ENCODE measurements around the gene DCDC1. TPM values are rescaled to one million over a fixed set of nuclear protein-coding genes. Genes with fewer than 3 reads are reported as not detected.
"Not testable (repeated sequence)": the region's sequence is repeated elsewhere in the genome, so short reads cannot be mapped to it uniquely, and the experiment has no call there.

The DCDC1 gene
- total RNA-seq, 1 donor from 2014 or later = not detected

- no peak overlapping the region for H3K9ac ChIP-seq (ENCODE audit: low read depth in 1 of 3, low read length in 3 of 3)
- no peaks in the 10 kb centered on the region for H3K27me3 ChIP-seq (ENCODE audit: control insufficient read depth in 3 of 3, insufficient read depth in 3 of 3, low read length in 3 of 3)
- no peaks in the 10 kb centered on the region for H3K36me3 ChIP-seq (ENCODE audit: control insufficient read depth in 3 of 3, insufficient read depth in 3 of 3, low read length in 3 of 3)
- no peaks in the 10 kb centered on the region for H3K9me3 ChIP-seq (ENCODE audit: control insufficient read depth in 3 of 3, low read length in 3 of 3)
- no peak overlapping the region for H3K4me3 ChIP-seq (ENCODE audit: low read length in 3 of 3)
- no peaks in the 10 kb centered on the region for H3K4me1 ChIP-seq (ENCODE audit: control insufficient read depth in 3 of 3, insufficient read depth in 3 of 3, low read length in 3 of 3)
- no peak overlapping the region for H3K27ac ChIP-seq (ENCODE audit: low read depth, low read length)
Measured at GRCh38 chr11:31328697-31329096, 40.8 kb downstream of the DCDC1 start.

- Histone ChIP-seq H3K36me3 (ENCODE audit: control insufficient read depth in 3 of 3, insufficient read depth in 3 of 3, low read length in 3 of 3) (no peaks in the 10 kb centered on the region), H3K4me1 (ENCODE audit: control insufficient read depth in 3 of 3, insufficient read depth in 3 of 3, low read length in 3 of 3) (no peaks in the 10 kb centered on the region), H3K27me3 (ENCODE audit: control insufficient read depth in 3 of 3, insufficient read depth in 3 of 3, low read length in 3 of 3) (no peaks in the 10 kb centered on the region), H3K4me3 (ENCODE audit: low read length in 3 of 3) (no peak overlapping the region), H3K9me3 (ENCODE audit: control insufficient read depth in 3 of 3, low read length in 3 of 3) (no peaks in the 10 kb centered on the region), H3K27ac (ENCODE audit: low read depth, low read length) (no peak overlapping the region), H3K9ac (ENCODE audit: low read depth in 1 of 3, low read length in 3 of 3) (no peak overlapping the region)
Measured at GRCh38 chr11:31327417-31327816, 42.1 kb downstream of the DCDC1 start.

GRCh38 chr11:31326470-31327148 lies 42.9 kb downstream of the DCDC1 start:
- H3K27me3 ChIP-seq (ENCODE audit: control insufficient read depth in 3 of 3, insufficient read depth in 3 of 3, low read length in 3 of 3) = no peaks in the 10 kb centered on the region
- H3K27ac ChIP-seq (ENCODE audit: low read depth, low read length) = no peak overlapping the region
- H3K36me3 ChIP-seq (ENCODE audit: control insufficient read depth in 3 of 3, insufficient read depth in 3 of 3, low read length in 3 of 3) = no peaks in the 10 kb centered on the region

GRCh38 chr11:31325160-31325559 lies 44.4 kb downstream of the DCDC1 start:
- Histone ChIP-seq H3K9ac (ENCODE audit: low read depth in 1 of 3, low read length in 3 of 3) (no peak overlapping the region), H3K4me1 (ENCODE audit: control insufficient read depth in 3 of 3, insufficient read depth in 3 of 3, low read length in 3 of 3) (no peaks in the 10 kb centered on the region), H3K9me3 (ENCODE audit: control insufficient read depth in 3 of 3, low read length in 3 of 3) (no peaks in the 10 kb centered on the region), H3K27me3 (ENCODE audit: control insufficient read depth in 3 of 3, insufficient read depth in 3 of 3, low read length in 3 of 3) (no peaks in the 10 kb centered on the region), H3K27ac (ENCODE audit: low read depth, low read length) (no peak overlapping the region), H3K36me3 (ENCODE audit: control insufficient read depth in 3 of 3, insufficient read depth in 3 of 3, low read length in 3 of 3) (no peaks in the 10 kb centered on the region), H3K4me3 (ENCODE audit: low read length in 3 of 3) (no peak overlapping the region)

More at GRCh38 chr11:31326470-31327148, 42.9 kb downstream of the DCDC1 start:
- H3K9ac ChIP-seq (ENCODE audit: low read depth in 1 of 3, low read length in 3 of 3) = no peak overlapping the region
- H3K9me3 ChIP-seq (ENCODE audit: control insufficient read depth in 3 of 3, low read length in 3 of 3) = no peaks in the 10 kb centered on the region
- no peaks in the 10 kb centered on the region for H3K4me1 ChIP-seq (ENCODE audit: control insufficient read depth in 3 of 3, insufficient read depth in 3 of 3, low read length in 3 of 3)
- H3K4me3 ChIP-seq (ENCODE audit: low read length in 3 of 3) = no peak overlapping the region

GRCh38 chr11:31323145-31323544 lies 46.4 kb downstream of the DCDC1 start:
- no peaks in the 10 kb centered on the region for H3K4me1 ChIP-seq (ENCODE audit: control insufficient read depth in 3 of 3, insufficient read depth in 3 of 3, low read length in 3 of 3)

GRCh38 chr11:31321494-31321893 lies 48.0 kb downstream of the DCDC1 start:
- H3K27ac ChIP-seq (ENCODE audit: low read depth, low read length); H3K4me3 ChIP-seq (ENCODE audit: low read length in 3 of 3); H3K27me3 ChIP-seq (ENCODE audit: control insufficient read depth in 3 of 3, insufficient read depth in 3 of 3, low read length in 3 of 3); H3K9ac ChIP-seq (ENCODE audit: low read depth in 1 of 3, low read length in 3 of 3); H3K36me3 ChIP-seq (ENCODE audit: control insufficient read depth in 3 of 3, insufficient read depth in 3 of 3, low read length in 3 of 3); H3K4me1 ChIP-seq (ENCODE audit: control insufficient read depth in 3 of 3, insufficient read depth in 3 of 3, low read length in 3 of 3); H3K9me3 ChIP-seq (ENCODE audit: control insufficient read depth in 3 of 3, low read length in 3 of 3): not testable (repeated sequence)

More at GRCh38 chr11:31323145-31323544, 46.4 kb downstream of the DCDC1 start:
- no peaks in the 10 kb centered on the region for H3K27me3 ChIP-seq (ENCODE audit: control insufficient read depth in 3 of 3, insufficient read depth in 3 of 3, low read length in 3 of 3)
- H3K4me3 ChIP-seq (ENCODE audit: low read length in 3 of 3) = no peak overlapping the region
- no peaks in the 10 kb centered on the region for H3K36me3 ChIP-seq (ENCODE audit: control insufficient read depth in 3 of 3, insufficient read depth in 3 of 3, low read length in 3 of 3)
- H3K9me3 ChIP-seq (ENCODE audit: control insufficient read depth in 3 of 3, low read length in 3 of 3) = no peaks in the 10 kb centered on the region
- H3K9ac ChIP-seq (ENCODE audit: low read depth in 1 of 3, low read length in 3 of 3) = no peak overlapping the region
- no peak overlapping the region for H3K27ac ChIP-seq (ENCODE audit: low read depth, low read length)

- Histone ChIP-seq H3K27me3 (ENCODE audit: control insufficient read depth in 3 of 3, insufficient read depth in 3 of 3, low read length in 3 of 3) (no peaks in the 10 kb centered on the region), H3K9me3 (ENCODE audit: control insufficient read depth in 3 of 3, low read length in 3 of 3) (no peaks in the 10 kb centered on the region), H3K27ac (ENCODE audit: low read depth, low read length) (no peak overlapping the region), H3K36me3 (ENCODE audit: control insufficient read depth in 3 of 3, insufficient read depth in 3 of 3, low read length in 3 of 3) (no peaks in the 10 kb centered on the region), H3K4me3 (ENCODE audit: low read length in 3 of 3) (no peak overlapping the region), H3K4me1 (ENCODE audit: control insufficient read depth in 3 of 3, insufficient read depth in 3 of 3, low read length in 3 of 3) (no peaks in the 10 kb centered on the region), H3K9ac (ENCODE audit: low read depth in 1 of 3, low read length in 3 of 3) (no peak overlapping the region)
Measured at GRCh38 chr11:31303644-31304180, 65.8 kb downstream of the DCDC1 start.

GRCh38 chr11:31301549-31302510 lies 67.7 kb downstream of the DCDC1 start:
- no peak overlapping the region for H3K27ac ChIP-seq (ENCODE audit: low read depth, low read length)
- H3K9me3 ChIP-seq (ENCODE audit: control insufficient read depth in 3 of 3, low read length in 3 of 3) = no peaks in the 10 kb centered on the region
- H3K9ac ChIP-seq (ENCODE audit: low read depth in 1 of 3, low read length in 3 of 3) = no peak overlapping the region
- no peaks in the 10 kb centered on the region for H3K27me3 ChIP-seq (ENCODE audit: control insufficient read depth in 3 of 3, insufficient read depth in 3 of 3, low read length in 3 of 3)
- H3K4me1 ChIP-seq (ENCODE audit: control insufficient read depth in 3 of 3, insufficient read depth in 3 of 3, low read length in 3 of 3) = no peaks in the 10 kb centered on the region
- H3K4me3 ChIP-seq (ENCODE audit: low read length in 3 of 3) = no peak overlapping the region
- no peaks in the 10 kb centered on the region for H3K36me3 ChIP-seq (ENCODE audit: control insufficient read depth in 3 of 3, insufficient read depth in 3 of 3, low read length in 3 of 3)

GRCh38 chr11:31295308-31295707 lies 74.2 kb downstream of the DCDC1 start:
- no peaks in the 10 kb centered on the region for H3K4me1 ChIP-seq (ENCODE audit: control insufficient read depth in 3 of 3, insufficient read depth in 3 of 3, low read length in 3 of 3)
- no peak overlapping the region for H3K9ac ChIP-seq (ENCODE audit: low read depth in 1 of 3, low read length in 3 of 3)
- H3K4me3 ChIP-seq (ENCODE audit: low read length in 3 of 3) = no peak overlapping the region
- no peaks in the 10 kb centered on the region for H3K27me3 ChIP-seq (ENCODE audit: control insufficient read depth in 3 of 3, insufficient read depth in 3 of 3, low read length in 3 of 3)
- no peak overlapping the region for H3K27ac ChIP-seq (ENCODE audit: low read depth, low read length)
- no peaks in the 10 kb centered on the region for H3K36me3 ChIP-seq (ENCODE audit: control insufficient read depth in 3 of 3, insufficient read depth in 3 of 3, low read length in 3 of 3)
- no peaks in the 10 kb centered on the region for H3K9me3 ChIP-seq (ENCODE audit: control insufficient read depth in 3 of 3, low read length in 3 of 3)

GRCh38 chr11:31273527-31273926 lies 96.0 kb downstream of the DCDC1 start:
- H3K27ac ChIP-seq (ENCODE audit: low read depth, low read length); H3K4me3 ChIP-seq (ENCODE audit: low read length in 3 of 3); H3K4me1 ChIP-seq (ENCODE audit: control insufficient read depth in 3 of 3, insufficient read depth in 3 of 3, low read length in 3 of 3); H3K9me3 ChIP-seq (ENCODE audit: control insufficient read depth in 3 of 3, low read length in 3 of 3); H3K36me3 ChIP-seq (ENCODE audit: control insufficient read depth in 3 of 3, insufficient read depth in 3 of 3, low read length in 3 of 3); H3K27me3 ChIP-seq (ENCODE audit: control insufficient read depth in 3 of 3, insufficient read depth in 3 of 3, low read length in 3 of 3); H3K9ac ChIP-seq (ENCODE audit: low read depth in 1 of 3, low read length in 3 of 3): not testable (repeated sequence)

Data from skeletal muscle tissue (tissue), 4 donors.